Measurements from ENCODE around the gene WWOX. TPM values are rescaled to one million over a fixed set of nuclear protein-coding genes. Genes with fewer than 3 reads are reported as not detected.

The WWOX gene
- total RNA-seq, 6 experiments from 2014 or later, result 0.46 to 3.4 (median 1.3) TPM

GRCh38 chr16:78592111-78592510 lies 492.7 kb downstream of the WWOX start:
- no peak for DNase-seq
- Mint-ChIP-seq H3K27me3 (ENCODE audit: insufficient read depth) (no peaks in the 10 kb centered on the region), H3K4me1 (ENCODE audit: low read depth) (no peaks in the 10 kb centered on the region), H3K9me3 (peaks cover 64% of the 10 kb centered on the region), H3K4me3 (no peak overlapping the region), H3K36me3 (ENCODE audit: low read depth) (no peaks in the 10 kb centered on the region; the same call in 1 of the 2 replicates), H3K27ac (no peak overlapping the region)
- TF ChIP-seq, protein P1, sequence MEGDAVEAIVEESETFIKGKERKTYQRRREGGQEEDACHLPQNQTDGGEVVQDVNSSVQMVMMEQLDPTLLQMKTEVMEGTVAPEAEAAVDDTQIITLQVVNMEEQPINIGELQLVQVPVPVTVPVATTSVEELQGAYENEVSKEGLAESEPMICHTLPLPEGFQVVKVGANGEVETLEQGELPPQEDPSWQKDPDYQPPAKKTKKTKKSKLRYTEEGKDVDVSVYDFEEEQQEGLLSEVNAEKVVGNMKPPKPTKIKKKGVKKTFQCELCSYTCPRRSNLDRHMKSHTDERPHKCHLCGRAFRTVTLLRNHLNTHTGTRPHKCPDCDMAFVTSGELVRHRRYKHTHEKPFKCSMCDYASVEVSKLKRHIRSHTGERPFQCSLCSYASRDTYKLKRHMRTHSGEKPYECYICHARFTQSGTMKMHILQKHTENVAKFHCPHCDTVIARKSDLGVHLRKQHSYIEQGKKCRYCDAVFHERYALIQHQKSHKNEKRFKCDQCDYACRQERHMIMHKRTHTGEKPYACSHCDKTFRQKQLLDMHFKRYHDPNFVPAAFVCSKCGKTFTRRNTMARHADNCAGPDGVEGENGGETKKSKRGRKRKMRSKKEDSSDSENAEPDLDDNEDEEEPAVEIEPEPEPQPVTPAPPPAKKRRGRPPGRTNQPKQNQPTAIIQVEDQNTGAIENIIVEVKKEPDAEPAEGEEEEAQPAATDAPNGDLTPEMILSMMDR (IDR thresholded peaks at IDR 0.05), result no peak

DNA sequence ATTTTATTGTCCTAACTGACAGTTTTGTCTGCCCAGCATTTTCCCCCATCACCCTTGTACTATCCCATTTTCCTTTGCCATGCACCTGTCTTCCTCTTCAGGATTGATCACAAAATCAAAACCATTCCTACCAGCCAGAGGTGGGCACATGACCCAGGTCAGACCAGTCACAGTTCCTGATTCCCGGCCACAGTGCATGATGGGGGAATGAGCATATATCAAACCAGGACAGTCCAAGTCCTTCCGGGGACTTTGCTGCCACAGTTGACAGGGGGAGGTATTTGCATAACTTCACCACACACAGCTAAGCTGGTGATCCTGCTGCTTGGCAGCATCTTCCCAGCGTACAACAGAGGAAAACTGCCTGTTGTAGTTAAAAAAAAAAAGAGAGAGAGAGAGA lies 493.9 kb downstream of the WWOX start:
- H3K4me1 Mint-ChIP-seq (ENCODE audit: low read depth), result no peaks in the 10 kb centered on the region
- H3K9me3 Mint-ChIP-seq, result peaks cover 58% of the 10 kb centered on the region
- TF ChIP-seq, protein P1 (IDR thresholded peaks at IDR 0.05), result no peak
- H3K27me3 Mint-ChIP-seq (ENCODE audit: insufficient read depth), result no peaks in the 10 kb centered on the region
- H3K4me3 Mint-ChIP-seq, result no peak overlapping the region
- H3K36me3 Mint-ChIP-seq (ENCODE audit: low read depth), result no peaks in the 10 kb centered on the region; the same call in 1 of the 2 replicates
- no peak overlapping the region for H3K27ac Mint-ChIP-seq
- DNase-seq, result no peak

DNA sequence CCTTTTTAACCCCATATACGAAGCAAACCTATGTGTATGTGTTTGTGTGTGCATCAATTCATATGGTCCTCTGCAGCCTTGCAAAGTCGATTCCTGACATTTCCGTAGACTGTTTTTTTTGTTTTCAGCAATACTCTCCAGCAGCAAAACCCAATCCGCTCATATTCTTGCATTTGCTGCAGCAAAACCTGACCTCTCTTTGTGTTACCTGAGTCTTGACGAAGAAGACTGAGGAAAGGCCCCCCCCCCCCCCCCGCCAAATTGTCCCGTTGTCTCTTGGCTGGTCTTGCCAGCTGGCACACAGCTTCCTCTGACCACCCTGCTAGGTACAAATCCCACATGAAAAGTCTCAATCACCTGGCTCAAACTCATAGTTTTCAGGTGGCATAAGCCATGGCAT lies 494.7 kb downstream of the WWOX start:
- Mint-ChIP-seq H3K27me3 (ENCODE audit: insufficient read depth) (no peaks in the 10 kb centered on the region), H3K9me3 (peaks cover 56% of the 10 kb centered on the region), H3K4me3 (no peak overlapping the region), H3K36me3 (ENCODE audit: low read depth) (no peaks in the 10 kb centered on the region; the same call in 1 of the 2 replicates), H3K4me1 (ENCODE audit: low read depth) (no peaks in the 10 kb centered on the region), H3K27ac (no peak overlapping the region)
- TF ChIP-seq, protein P1 (IDR thresholded peaks at IDR 0.05), result no peak
- DNase-seq, result no peak

- TF ChIP-seq, protein P1 (IDR thresholded peaks at IDR 0.05), result no peak
- Mint-ChIP-seq H3K27ac (no peak overlapping the region), H3K36me3 (ENCODE audit: low read depth) (no peaks in the 10 kb centered on the region; the same call in 1 of the 2 replicates), H3K27me3 (ENCODE audit: insufficient read depth) (peaks cover 5% of the 10 kb centered on the region), H3K9me3 (peaks cover 62% of the 10 kb centered on the region), H3K4me1 (ENCODE audit: low read depth) (no peaks in the 10 kb centered on the region), H3K4me3 (no peak overlapping the region)
- DNase-seq, result no peak
These were observed 497.0 kb downstream of the WWOX start for GRCh38 chr16:78596348-78596995.

DNA sequence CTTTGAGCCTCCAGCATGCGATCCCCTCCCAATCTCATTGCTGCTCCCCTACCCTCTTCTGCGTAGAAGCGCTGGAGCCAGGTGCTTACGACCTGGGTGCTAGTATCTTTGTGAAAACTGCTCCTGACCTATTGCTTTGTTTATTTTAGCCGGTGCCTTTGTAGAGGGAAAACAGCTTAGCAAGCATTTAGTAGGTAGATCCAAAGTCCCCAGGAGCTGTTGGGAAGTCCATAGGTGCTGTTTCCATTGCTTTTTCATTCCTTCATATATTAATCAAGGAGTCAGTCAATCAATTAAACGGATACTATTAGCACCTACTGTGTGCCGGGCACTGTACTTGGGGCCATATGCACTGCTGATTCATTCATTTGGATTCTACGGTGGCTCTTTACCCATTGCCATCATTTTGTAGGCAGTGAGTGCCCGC lies 497.6 kb downstream of the WWOX start:
- Mint-ChIP-seq H3K9me3 (peaks cover 61% of the 10 kb centered on the region), H3K4me1 (ENCODE audit: low read depth) (no peaks in the 10 kb centered on the region), H3K36me3 (ENCODE audit: low read depth) (no peaks in the 10 kb centered on the region; the same call in 1 of the 2 replicates), H3K27ac (no peak overlapping the region), H3K4me3 (no peak overlapping the region), H3K27me3 (ENCODE audit: insufficient read depth) (peaks cover 5% of the 10 kb centered on the region)
- TF ChIP-seq, protein P1 (IDR thresholded peaks at IDR 0.05), result no peak
- DNase-seq, result no peak
